ENCODE results near the gene TSHZ2. TPM values are rescaled to one million over a fixed set of nuclear protein-coding genes. Genes with fewer than 3 reads are reported as not detected.

The TSHZ2 gene
- total RNA-seq, 1 donor from 2014 or later = 19.8 TPM

DNA sequence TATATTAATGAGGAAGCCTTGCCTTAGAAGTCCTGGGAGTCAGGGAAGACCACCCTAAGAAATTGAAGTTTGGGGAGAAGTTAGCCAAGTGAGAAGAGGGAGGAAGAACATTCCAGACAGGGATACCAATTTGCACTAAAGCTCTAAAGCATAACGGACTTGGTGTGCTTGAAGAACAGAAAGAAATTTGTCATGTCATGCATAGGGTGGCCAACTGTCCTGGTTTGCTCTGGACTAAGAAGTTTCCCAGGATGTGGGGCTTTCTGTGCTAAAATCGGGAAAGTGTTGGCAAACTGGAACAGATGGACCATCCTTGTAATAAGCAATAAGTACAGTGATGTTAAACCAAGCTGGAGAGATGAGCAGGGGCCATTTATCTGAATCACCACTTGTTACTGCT lies 403.9 kb downstream of the TSHZ2 start:
- Mint-ChIP-seq H3K36me3 (ENCODE audit: low read depth) (no peaks in the 10 kb centered on the region), H3K9me3 (no peaks in the 10 kb centered on the region), H3K27me3 (ENCODE audit: low read depth) (no peaks in the 10 kb centered on the region), H3K4me1 (ENCODE audit: low read depth) (no peaks in the 10 kb centered on the region), H3K4me3 (ENCODE audit: low read depth) (no peak overlapping the region), H3K27ac (no peak overlapping the region)
- no peak for DNase-seq (ENCODE audit: low spot score)
- intact Hi-C loops (cut with micrococcal nuclease) = no loop called here

DNA sequence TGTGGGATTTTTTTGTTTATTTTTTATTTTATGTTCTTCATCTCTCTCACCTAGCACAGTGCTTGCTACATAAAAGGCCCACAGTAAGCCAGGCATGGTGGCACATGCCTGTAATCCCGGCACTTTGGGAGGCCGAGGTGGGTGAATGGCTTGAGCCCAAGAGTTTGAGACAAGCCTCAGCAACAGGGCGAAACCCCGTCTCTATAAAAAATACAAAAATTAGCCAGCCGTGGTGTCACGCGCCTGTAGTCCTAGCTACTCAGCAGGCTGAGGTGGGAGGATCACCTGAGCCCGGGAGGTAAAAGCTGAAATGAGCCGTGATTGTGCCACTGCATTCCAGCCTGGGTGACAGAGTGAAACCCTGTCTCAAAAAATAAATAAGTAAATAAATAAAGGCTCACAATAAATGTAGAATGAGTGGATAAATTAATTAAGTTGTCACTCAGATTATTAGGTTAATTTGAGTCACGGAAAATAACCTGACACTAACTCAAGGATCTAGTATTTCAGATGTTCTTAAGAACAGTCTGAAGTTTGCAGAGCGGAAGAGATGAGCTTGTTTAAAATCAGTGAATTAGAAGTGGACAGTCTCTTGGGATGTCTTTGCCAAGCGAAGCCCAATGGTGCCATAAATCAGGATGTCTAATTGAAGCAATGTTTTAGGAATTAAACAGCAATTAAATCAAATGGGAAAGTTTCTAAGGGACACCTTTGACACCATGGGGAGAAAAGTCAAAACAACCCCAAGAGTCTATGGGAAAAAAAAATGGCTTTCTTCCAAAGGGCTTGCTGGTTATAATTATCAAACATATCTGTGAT lies 407.1 kb downstream of the TSHZ2 start:
- Mint-ChIP-seq H3K27ac (no peak overlapping the region), H3K4me3 (ENCODE audit: low read depth) (no peak overlapping the region), H3K9me3 (no peaks in the 10 kb centered on the region), H3K4me1 (ENCODE audit: low read depth) (no peaks in the 10 kb centered on the region), H3K27me3 (ENCODE audit: low read depth) (no peaks in the 10 kb centered on the region), H3K36me3 (ENCODE audit: low read depth) (no peaks in the 10 kb centered on the region)
- intact Hi-C loops (cut with micrococcal nuclease) = no loop called here
- DNase-seq (ENCODE audit: low spot score) = no peak

DNA sequence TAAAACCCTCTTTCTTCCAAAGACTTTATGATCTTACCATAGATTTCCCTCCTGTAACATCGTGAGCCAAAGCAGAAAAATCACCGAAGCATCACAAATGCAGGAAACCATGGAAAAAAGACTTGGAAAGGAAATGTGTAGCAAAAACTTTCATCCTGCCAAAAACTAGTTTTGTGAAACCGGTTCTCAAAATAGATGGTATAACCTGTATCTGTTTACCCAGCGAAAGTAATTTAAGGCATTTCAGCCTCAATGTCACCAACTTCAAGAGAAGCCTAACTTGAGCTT lies 407.6 kb downstream of the TSHZ2 start:
- no peaks in the 10 kb centered on the region for H3K4me1 Mint-ChIP-seq (ENCODE audit: low read depth)
- H3K27ac Mint-ChIP-seq = no peak overlapping the region
- H3K36me3 Mint-ChIP-seq (ENCODE audit: low read depth) = no peaks in the 10 kb centered on the region
- no peaks in the 10 kb centered on the region for H3K9me3 Mint-ChIP-seq
- H3K4me3 Mint-ChIP-seq (ENCODE audit: low read depth) = no peak overlapping the region
- intact Hi-C loops (cut with micrococcal nuclease) = no loop called here
- DNase-seq (ENCODE audit: low spot score) = no peak
- H3K27me3 Mint-ChIP-seq (ENCODE audit: low read depth) = no peaks in the 10 kb centered on the region

- no peaks in the 10 kb centered on the region for H3K27me3 Mint-ChIP-seq (ENCODE audit: low read depth)
- no peak overlapping the region for H3K4me3 Mint-ChIP-seq (ENCODE audit: low read depth)
- no peak overlapping the region for H3K27ac Mint-ChIP-seq
- H3K36me3 Mint-ChIP-seq (ENCODE audit: low read depth) = no peaks in the 10 kb centered on the region
- H3K9me3 Mint-ChIP-seq = no peaks in the 10 kb centered on the region
- intact Hi-C loops (cut with micrococcal nuclease) = no loop called here
- no peak for DNase-seq (ENCODE audit: low spot score)
- no peaks in the 10 kb centered on the region for H3K4me1 Mint-ChIP-seq (ENCODE audit: low read depth)
Observed at GRCh38 chr20:53381568-53382262, 409.6 kb downstream of the TSHZ2 start.

DNA sequence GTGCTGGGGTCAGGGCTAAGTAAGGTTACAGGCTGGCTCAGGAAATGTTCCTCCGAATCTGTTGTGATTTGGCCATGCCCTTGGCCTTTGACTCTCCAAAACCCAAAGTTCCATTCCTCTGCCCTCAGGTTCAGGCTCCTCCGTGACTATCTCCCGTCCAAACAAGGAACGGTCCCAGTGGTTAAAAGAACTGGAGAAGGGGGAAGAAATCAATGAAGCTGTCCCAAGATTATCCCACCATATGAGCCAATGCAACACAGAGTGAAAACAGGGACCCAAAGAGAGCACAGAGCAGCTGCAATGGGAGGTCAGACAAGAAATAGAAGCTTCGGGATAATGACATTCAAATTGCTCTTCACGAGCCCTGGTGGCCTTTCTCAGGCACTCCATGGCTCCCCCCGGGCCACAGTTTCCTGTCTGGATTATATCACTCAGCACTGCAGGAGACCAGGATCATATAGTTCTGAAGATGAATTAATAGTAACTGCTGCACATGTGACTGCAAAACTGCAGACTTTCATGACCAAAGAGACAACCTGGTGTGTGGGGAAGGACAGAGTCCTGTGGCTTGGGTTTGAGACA lies 410.2 kb downstream of the TSHZ2 start:
- H3K27me3 Mint-ChIP-seq (ENCODE audit: low read depth) = no peaks in the 10 kb centered on the region
- intact Hi-C loops (cut with micrococcal nuclease) = no loop called here
- H3K27ac Mint-ChIP-seq = no peak overlapping the region
- no peaks in the 10 kb centered on the region for H3K36me3 Mint-ChIP-seq (ENCODE audit: low read depth)
- H3K4me1 Mint-ChIP-seq (ENCODE audit: low read depth) = no peaks in the 10 kb centered on the region
- H3K9me3 Mint-ChIP-seq = no peaks in the 10 kb centered on the region
- no peak for DNase-seq (ENCODE audit: low spot score)
- no peak overlapping the region for H3K4me3 Mint-ChIP-seq (ENCODE audit: low read depth)

GRCh38 chr20:53383916-53384315 lies 411.8 kb downstream of the TSHZ2 start:
- H3K4me3 Mint-ChIP-seq (ENCODE audit: low read depth) = no peak overlapping the region
- no peaks in the 10 kb centered on the region for H3K36me3 Mint-ChIP-seq (ENCODE audit: low read depth)
- no peaks in the 10 kb centered on the region for H3K27me3 Mint-ChIP-seq (ENCODE audit: low read depth)
- no peak overlapping the region for H3K27ac Mint-ChIP-seq
- DNase-seq (ENCODE audit: low spot score) = no peak
- no peaks in the 10 kb centered on the region for H3K9me3 Mint-ChIP-seq
- intact Hi-C loops (cut with micrococcal nuclease) = no loop called here
- peaks cover 8% of the 10 kb centered on the region for H3K4me1 Mint-ChIP-seq (ENCODE audit: low read depth)

DNA sequence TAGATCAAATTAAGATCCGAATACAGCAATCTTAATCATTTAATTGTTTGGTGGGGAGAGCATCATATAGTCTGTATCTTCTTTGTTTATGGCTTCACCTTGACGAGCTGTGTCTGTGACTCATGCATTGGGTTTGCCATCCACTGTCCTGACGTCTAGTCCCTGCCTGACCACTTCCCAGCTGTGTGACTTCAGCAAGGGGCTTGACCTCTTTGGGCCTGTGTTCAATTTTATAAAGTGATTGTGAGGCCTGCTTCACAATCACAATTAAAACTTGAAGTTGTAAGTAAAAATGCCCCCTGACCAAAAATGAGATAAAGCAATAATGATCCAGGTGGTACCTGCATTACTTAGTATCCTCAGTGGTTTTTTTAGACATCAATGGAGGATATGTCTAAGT lies 412.2 kb downstream of the TSHZ2 start:
- Mint-ChIP-seq H3K27me3 (ENCODE audit: low read depth) (no peaks in the 10 kb centered on the region), H3K27ac (no peak overlapping the region), H3K9me3 (no peaks in the 10 kb centered on the region), H3K4me3 (ENCODE audit: low read depth) (no peak overlapping the region), H3K4me1 (ENCODE audit: low read depth) (peaks cover 13% of the 10 kb centered on the region), H3K36me3 (ENCODE audit: low read depth) (no peaks in the 10 kb centered on the region)
- intact Hi-C loops (cut with micrococcal nuclease) = no loop called here
- no peak for DNase-seq (ENCODE audit: low spot score)

GRCh38 chr20:53385941-53386767 lies 414.0 kb downstream of the TSHZ2 start:
- intact Hi-C loops (cut with micrococcal nuclease) = no loop called here

DNA sequence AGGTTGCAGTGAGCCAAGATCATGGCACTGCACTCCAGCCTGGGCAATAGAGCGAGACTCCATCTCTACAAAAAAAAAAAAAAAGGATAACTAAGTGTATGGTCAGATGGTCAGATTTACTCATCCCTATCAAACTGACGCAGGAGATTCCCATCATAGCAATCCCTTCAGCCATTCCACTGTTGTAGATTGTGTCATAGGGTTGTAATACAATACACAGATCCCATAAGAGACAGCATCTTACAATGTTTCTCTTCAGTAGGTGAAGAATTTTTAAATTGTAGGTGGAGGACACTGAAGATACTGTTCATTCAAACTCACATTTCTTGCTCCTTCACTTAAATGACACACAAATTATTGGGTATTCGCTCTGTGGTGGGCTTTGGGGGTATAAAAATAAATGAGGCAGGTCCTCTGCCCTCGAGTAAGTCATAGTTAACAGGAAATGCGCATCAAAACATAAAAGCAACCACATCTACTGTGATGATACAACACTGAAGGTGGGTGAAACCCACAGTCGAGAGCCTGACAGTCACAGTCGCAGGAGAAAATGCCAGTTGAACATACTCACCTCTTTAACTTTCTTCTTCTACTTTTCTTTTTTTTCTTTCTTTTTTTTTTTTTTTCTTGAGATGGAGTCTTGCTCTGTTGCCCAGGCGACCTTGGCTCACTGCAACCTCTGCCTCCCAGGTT lies 416.0 kb downstream of the TSHZ2 start:
- H3K4me1 Mint-ChIP-seq (ENCODE audit: low read depth) = peaks cover 16% of the 10 kb centered on the region
- no peak overlapping the region for H3K27ac Mint-ChIP-seq
- H3K36me3 Mint-ChIP-seq (ENCODE audit: low read depth) = no peaks in the 10 kb centered on the region
- no peak overlapping the region for H3K4me3 Mint-ChIP-seq (ENCODE audit: low read depth)
- no peak for DNase-seq (ENCODE audit: low spot score)
- no peaks in the 10 kb centered on the region for H3K27me3 Mint-ChIP-seq (ENCODE audit: low read depth)
- intact Hi-C loops (cut with micrococcal nuclease) = no loop called here
- peaks cover 4% of the 10 kb centered on the region for H3K9me3 Mint-ChIP-seq

More at GRCh38 chr20:53385941-53386767, 414.0 kb downstream of the TSHZ2 start:
- DNase-seq (ENCODE audit: low spot score) = no peak
- Mint-ChIP-seq H3K27me3 (ENCODE audit: low read depth) (no peaks in the 10 kb centered on the region), H3K4me1 (ENCODE audit: low read depth) (peaks cover 16% of the 10 kb centered on the region), H3K36me3 (ENCODE audit: low read depth) (no peaks in the 10 kb centered on the region), H3K27ac (no peak overlapping the region), H3K4me3 (ENCODE audit: low read depth) (no peak overlapping the region), H3K9me3 (peaks cover 4% of the 10 kb centered on the region)

- no peak overlapping the region for H3K27ac Mint-ChIP-seq
- peaks cover 4% of the 10 kb centered on the region for H3K9me3 Mint-ChIP-seq
- H3K27me3 Mint-ChIP-seq (ENCODE audit: low read depth) = no peaks in the 10 kb centered on the region
- peaks cover 16% of the 10 kb centered on the region for H3K4me1 Mint-ChIP-seq (ENCODE audit: low read depth)
- no peak for DNase-seq (ENCODE audit: low spot score)
- no peaks in the 10 kb centered on the region for H3K36me3 Mint-ChIP-seq (ENCODE audit: low read depth)
- H3K4me3 Mint-ChIP-seq (ENCODE audit: low read depth) = no peak overlapping the region
- intact Hi-C loops (cut with micrococcal nuclease) = no loop called here
Observed at GRCh38 chr20:53389516-53390300, 417.6 kb downstream of the TSHZ2 start.

- intact Hi-C loops (cut with micrococcal nuclease) = no loop called here
- Mint-ChIP-seq H3K9me3 (peaks cover 4% of the 10 kb centered on the region), H3K4me1 (ENCODE audit: low read depth) (peaks cover 16% of the 10 kb centered on the region), H3K36me3 (ENCODE audit: low read depth) (no peaks in the 10 kb centered on the region), H3K4me3 (ENCODE audit: low read depth) (no peak overlapping the region), H3K27ac (no peak overlapping the region), H3K27me3 (ENCODE audit: low read depth) (no peaks in the 10 kb centered on the region)
- DNase-seq (ENCODE audit: low spot score) = no peak
Observed at GRCh38 chr20:53390770-53391169, 418.6 kb downstream of the TSHZ2 start.

DNA sequence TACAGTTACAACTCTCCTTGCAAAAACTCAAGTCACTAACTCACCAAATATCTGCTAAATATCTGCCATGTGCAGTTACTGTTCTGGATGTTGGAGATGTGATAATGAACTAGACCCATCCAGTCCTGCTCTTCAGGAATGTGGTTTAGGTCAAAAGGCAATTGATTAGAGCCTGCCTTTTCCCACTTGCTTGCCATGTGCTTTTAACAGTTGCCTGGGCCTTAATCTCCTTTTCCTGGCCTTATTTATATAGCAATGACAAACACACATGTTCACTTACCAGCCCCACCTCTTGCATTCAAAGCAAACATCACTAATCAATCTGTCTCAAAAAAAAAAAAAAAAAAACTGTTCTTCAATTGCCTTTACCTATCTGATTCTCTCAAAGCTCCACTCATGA lies 422.3 kb downstream of the TSHZ2 start:
- H3K27ac Mint-ChIP-seq = no peak overlapping the region
- peaks cover 3% of the 10 kb centered on the region for H3K4me1 Mint-ChIP-seq (ENCODE audit: low read depth)
- no peak for DNase-seq (ENCODE audit: low spot score)
- H3K27me3 Mint-ChIP-seq (ENCODE audit: low read depth) = no peaks in the 10 kb centered on the region
- intact Hi-C loops (cut with micrococcal nuclease) = no loop called here
- no peaks in the 10 kb centered on the region for H3K36me3 Mint-ChIP-seq (ENCODE audit: low read depth)
- H3K9me3 Mint-ChIP-seq = peaks cover 4% of the 10 kb centered on the region
- H3K4me3 Mint-ChIP-seq (ENCODE audit: low read depth) = no peak overlapping the region

All from activated T-helper 2 cell treated with anti-CD3 and anti-CD28 coated beads, Interferon-gamma antibody, Interleukin-2, Interleukin-4, amounts not matched to agents 10 μg/mL and 5 μg/mL and 100 μg/mL, durations not matched to agents 14 hours and 24 hours and 36 hours (primary cell).